ENCODE measurements around the gene PLA2G2F.

PLA2G2F gene

DNA sequence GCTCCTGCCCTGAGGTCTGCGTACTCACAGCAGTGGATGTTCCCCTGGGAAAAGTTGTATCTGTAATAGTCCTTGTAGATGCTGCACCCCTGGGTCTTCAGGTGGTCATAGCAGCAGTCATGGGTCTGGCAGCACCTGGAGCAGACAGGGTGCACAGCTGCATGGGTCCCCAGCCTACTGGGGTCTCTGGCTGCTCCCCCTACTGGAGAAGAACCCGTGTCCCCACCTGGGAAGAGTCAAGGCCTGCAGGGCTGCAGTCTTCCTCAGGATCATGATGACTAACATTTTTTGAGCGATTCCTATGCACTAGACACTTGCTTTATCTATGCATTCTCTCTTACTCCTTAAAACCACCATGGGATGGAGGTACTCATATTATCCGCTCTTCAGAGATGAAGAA, 23.6 kb upstream of the PLA2G2F start:
- Histone ChIP-seq H3K36me3 (ENCODE audit: control insufficient read depth, insufficient read depth, low read length) (no peaks in the 10 kb centered on the region), H3K27me3 (ENCODE audit: control insufficient read depth, insufficient read depth, low read length) (no peaks in the 10 kb centered on the region), H3K4me3 (ENCODE audit: low read depth, low read length) (no peak overlapping the region), H3K9ac (ENCODE audit: low read depth, low read length) (no peak overlapping the region), H3K27ac (ENCODE audit: low read depth, low read length) (no peak overlapping the region), H3K4me1 (ENCODE audit: control insufficient read depth, insufficient read depth, low read length) (peaks cover 4% of the 10 kb centered on the region; the same call in 1 of the 2 replicates), H3K9me3 (ENCODE audit: control insufficient read depth, insufficient read depth, low read length) (no peaks in the 10 kb centered on the region)

DNA sequence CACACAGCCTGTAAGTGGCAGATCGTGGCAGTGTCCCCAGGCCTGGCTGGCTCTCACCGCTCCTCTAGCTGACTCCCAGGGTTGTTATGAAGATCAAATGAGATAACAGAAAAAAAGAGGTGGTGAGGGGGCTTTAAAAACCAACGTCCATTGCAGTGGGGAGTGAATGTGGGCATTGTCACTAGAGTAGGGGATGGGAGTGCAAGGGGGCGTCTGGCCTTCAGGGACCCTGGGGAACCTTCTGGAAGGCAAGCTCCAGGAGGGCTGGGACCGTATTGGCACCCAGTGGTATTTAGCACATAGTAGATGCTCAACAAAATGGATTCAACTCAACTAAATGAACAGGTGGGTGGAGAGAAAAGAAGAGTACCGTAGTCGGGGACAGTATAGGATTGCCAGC, 23.2 kb upstream of the PLA2G2F start:
- no peaks in the 10 kb centered on the region for H3K9me3 ChIP-seq (ENCODE audit: control insufficient read depth, insufficient read depth, low read length)
- no peaks in the 10 kb centered on the region for H3K36me3 ChIP-seq (ENCODE audit: control insufficient read depth, insufficient read depth, low read length)
- H3K4me1 ChIP-seq (ENCODE audit: control insufficient read depth, insufficient read depth, low read length): peaks cover 4% of the 10 kb centered on the region; the same call in 1 of the 2 replicates
- no peak overlapping the region for H3K9ac ChIP-seq (ENCODE audit: low read depth, low read length)
- H3K27me3 ChIP-seq (ENCODE audit: control insufficient read depth, insufficient read depth, low read length): no peaks in the 10 kb centered on the region
- no peak overlapping the region for H3K27ac ChIP-seq (ENCODE audit: low read depth, low read length)
- no peak overlapping the region for H3K4me3 ChIP-seq (ENCODE audit: low read depth, low read length)

DNA sequence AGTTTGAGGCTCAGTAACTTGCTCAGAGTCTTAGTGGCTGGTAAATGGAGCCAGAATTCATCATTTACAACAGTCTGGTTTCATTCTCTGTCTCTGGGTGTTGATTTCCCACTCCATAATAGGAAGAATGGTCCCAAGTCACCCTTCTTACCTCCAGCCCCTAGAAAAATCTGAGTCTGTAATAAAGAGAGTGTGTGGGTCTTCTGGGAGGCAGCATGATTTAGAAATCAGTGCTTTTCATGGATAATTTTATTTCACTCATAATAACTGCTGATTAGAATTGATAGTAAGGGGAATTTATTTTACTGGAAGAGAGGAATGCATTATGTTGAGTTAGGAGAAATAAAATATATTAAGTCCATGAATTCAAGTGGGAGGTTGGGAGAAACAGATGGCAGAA, 21.9 kb upstream of the PLA2G2F start:
- H3K27me3 ChIP-seq (ENCODE audit: control insufficient read depth, insufficient read depth, low read length): no peaks in the 10 kb centered on the region

DNA sequence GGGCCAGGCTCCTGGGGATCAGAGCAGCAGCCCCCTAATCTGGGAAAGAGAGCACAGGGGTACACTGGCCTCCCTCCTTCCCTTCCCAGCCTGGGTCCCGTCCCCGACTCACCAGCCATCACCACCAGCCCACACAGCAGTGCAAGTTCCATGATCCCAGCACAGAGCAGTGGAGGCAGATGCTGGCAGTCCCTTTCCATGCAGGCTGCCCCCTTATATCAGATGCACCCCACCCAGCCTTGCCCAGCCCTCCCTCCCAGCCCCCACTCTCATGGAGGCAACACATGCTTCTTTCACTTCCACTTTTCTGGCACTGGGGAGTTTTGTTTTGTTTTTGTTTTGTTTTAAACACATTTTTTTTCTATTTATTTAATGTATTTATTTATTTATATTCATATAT, 19.8 kb upstream of the PLA2G2F start, which contains the start of gene PLA2G2D:
Gene PLA2G2D, minus strand, starts transcription at position 190 of the 400 bp plus-strand sequence. Its CDS starts 38 bp downstream, at position 152.
- H3K36me3 ChIP-seq (ENCODE audit: control insufficient read depth, insufficient read depth, low read length): no peaks in the 10 kb centered on the region
- no peak within 1 kb of the TSS for H3K9ac ChIP-seq (ENCODE audit: low read depth, low read length)
- no peak within 1 kb of the TSS for H3K4me3 ChIP-seq (ENCODE audit: low read depth, low read length)
- peaks cover 3% of the 10 kb centered on the region; the same call in 1 of the 2 replicates for H3K4me1 ChIP-seq (ENCODE audit: control insufficient read depth, insufficient read depth, low read length)
- H3K9me3 ChIP-seq (ENCODE audit: control insufficient read depth, insufficient read depth, low read length): no peaks in the 10 kb centered on the region
- H3K27me3 ChIP-seq (ENCODE audit: control insufficient read depth, insufficient read depth, low read length): no peaks in the 10 kb centered on the region
- no peak within 1 kb of the TSS for H3K27ac ChIP-seq (ENCODE audit: low read depth, low read length)

More for the DNA sequence above, 21.9 kb upstream of the PLA2G2F start:
- Histone ChIP-seq H3K4me1 (ENCODE audit: control insufficient read depth, insufficient read depth, low read length) (peaks cover 4% of the 10 kb centered on the region; the same call in 1 of the 2 replicates), H3K9me3 (ENCODE audit: control insufficient read depth, insufficient read depth, low read length) (no peaks in the 10 kb centered on the region), H3K36me3 (ENCODE audit: control insufficient read depth, insufficient read depth, low read length) (no peaks in the 10 kb centered on the region), H3K27ac (ENCODE audit: low read depth, low read length) (no peak overlapping the region), H3K4me3 (ENCODE audit: low read depth, low read length) (no peak overlapping the region), H3K9ac (ENCODE audit: low read depth, low read length) (no peak overlapping the region)

DNA sequence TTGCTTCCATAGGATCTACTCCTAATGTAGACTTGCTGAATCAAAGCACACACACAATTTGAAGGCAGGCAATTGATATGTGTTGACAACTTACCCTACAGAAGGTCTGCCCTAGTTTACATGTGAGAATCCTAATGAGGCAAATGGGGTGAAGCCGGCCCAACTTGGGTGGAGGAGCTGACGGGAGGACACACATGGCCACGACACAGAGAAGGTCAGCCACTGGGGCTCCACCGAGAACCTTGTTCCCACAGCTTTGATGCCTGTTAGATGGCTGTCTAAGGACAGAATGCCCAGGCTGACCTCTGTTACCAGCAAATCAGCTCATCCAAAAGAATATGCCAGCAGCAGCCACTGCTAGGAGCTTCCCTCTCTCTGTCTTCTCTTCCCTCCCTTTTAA, 18.3 kb upstream of the PLA2G2F start:
- no peaks in the 10 kb centered on the region for H3K9me3 ChIP-seq (ENCODE audit: control insufficient read depth, insufficient read depth, low read length)
- H3K36me3 ChIP-seq (ENCODE audit: control insufficient read depth, insufficient read depth, low read length): no peaks in the 10 kb centered on the region
- H3K27ac ChIP-seq (ENCODE audit: low read depth, low read length): no peak overlapping the region
- no peak overlapping the region for H3K9ac ChIP-seq (ENCODE audit: low read depth, low read length)
- H3K4me1 ChIP-seq (ENCODE audit: control insufficient read depth, insufficient read depth, low read length): no peaks in the 10 kb centered on the region
- H3K4me3 ChIP-seq (ENCODE audit: low read depth, low read length): no peak overlapping the region
- no peaks in the 10 kb centered on the region for H3K27me3 ChIP-seq (ENCODE audit: control insufficient read depth, insufficient read depth, low read length)

DNA sequence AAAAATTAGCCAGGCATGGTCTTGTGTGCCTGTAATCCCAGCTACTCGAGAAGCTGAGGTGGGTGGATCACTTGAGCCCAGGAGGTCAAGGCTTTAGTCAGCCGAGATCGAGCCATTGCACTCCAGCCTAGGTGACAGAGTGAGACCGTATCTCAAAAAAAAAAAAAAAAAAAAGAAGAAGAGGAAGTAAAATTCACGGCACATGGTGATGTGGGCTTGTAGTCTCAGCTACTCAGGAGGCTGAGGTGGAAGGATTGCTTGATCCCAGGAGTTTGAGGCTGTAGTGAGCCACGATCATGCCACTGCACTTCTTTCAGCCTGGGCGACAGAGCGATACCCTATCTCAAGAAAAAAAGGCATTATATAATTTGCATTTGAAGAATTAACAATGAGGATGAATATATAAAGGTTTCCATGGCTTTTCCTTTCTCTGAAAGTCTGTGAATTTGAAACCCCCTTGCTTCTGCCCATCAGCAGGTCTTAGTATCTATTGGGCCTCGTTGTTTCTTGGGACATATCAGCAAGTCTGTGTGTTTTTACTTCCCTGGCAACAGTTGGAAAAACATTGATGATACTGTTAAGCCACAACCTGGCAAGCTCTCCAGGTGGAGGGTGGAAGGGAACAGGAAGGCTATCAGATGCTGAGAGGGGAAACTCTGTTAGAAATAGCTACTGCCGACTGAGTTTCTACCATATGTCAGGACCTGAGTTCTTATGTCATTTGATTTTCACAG, 15.2 kb upstream of the PLA2G2F start:
- H3K36me3 ChIP-seq (ENCODE audit: control insufficient read depth, insufficient read depth, low read length): no peaks in the 10 kb centered on the region
- no peak overlapping the region for H3K9ac ChIP-seq (ENCODE audit: low read depth, low read length)
- no peak overlapping the region for H3K27ac ChIP-seq (ENCODE audit: low read depth, low read length)
- no peaks in the 10 kb centered on the region for H3K4me1 ChIP-seq (ENCODE audit: control insufficient read depth, insufficient read depth, low read length)
- no peak overlapping the region for H3K4me3 ChIP-seq (ENCODE audit: low read depth, low read length)
- H3K27me3 ChIP-seq (ENCODE audit: control insufficient read depth, insufficient read depth, low read length): no peaks in the 10 kb centered on the region
- no peaks in the 10 kb centered on the region for H3K9me3 ChIP-seq (ENCODE audit: control insufficient read depth, insufficient read depth, low read length)

DNA sequence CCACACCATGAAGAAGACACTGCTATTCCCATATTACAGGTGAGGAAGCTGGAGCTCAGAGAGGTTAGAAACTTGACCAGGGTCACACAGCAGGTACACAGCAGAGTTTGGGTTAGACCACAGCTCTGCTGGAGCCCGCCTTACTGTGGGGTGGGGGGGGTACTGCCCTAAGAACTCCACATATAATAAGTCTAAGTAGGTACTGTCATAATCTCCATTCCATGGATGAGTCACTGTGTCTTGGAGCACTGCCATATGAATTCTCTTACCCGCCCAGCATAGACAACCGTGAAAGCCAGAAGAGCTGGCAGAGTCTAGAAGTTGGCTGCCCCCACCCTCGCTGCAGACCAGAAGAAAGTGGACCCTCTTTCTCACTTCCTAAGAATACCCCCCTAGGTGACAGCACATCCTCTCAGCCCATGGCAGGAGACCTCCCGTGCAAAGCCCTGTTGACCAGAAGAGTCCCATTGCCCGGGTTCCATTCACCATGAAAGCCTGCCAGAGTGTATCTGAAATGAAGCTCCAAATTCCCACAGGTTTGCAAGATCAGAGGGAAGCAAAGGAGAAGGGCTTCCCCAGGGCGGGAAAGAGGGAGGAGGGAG, 14.6 kb upstream of the PLA2G2F start:
- Histone ChIP-seq H3K36me3 (ENCODE audit: control insufficient read depth, insufficient read depth, low read length) (no peaks in the 10 kb centered on the region), H3K27ac (ENCODE audit: low read depth, low read length) (no peak overlapping the region), H3K9ac (ENCODE audit: low read depth, low read length) (no peak overlapping the region), H3K4me1 (ENCODE audit: control insufficient read depth, insufficient read depth, low read length) (no peaks in the 10 kb centered on the region), H3K9me3 (ENCODE audit: control insufficient read depth, insufficient read depth, low read length) (peaks cover 3% of the 10 kb centered on the region; the same call in 1 of the 2 replicates), H3K27me3 (ENCODE audit: control insufficient read depth, insufficient read depth, low read length) (no peaks in the 10 kb centered on the region), H3K4me3 (ENCODE audit: low read depth, low read length) (no peak overlapping the region)

DNA sequence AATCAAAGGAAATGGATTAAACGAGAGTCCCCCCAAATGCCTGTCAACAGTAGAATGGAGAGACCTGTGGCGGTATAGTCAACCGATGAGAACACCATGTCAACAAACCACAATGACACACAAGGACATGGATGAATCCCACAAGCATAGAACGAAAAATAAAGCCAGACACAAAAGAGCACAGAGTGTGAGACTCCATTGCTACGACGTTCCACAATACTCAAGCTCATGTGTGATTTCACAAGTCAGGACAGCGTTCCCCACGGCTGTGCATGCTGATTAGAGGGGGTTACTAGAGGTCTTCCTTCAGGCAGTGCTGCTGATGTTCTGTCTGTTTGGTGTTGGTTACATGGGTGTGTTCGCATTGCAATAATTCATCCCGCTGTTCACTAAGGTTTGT, 14.0 kb upstream of the PLA2G2F start:
- Histone ChIP-seq H3K4me3 (ENCODE audit: low read depth, low read length) (no peak overlapping the region), H3K27me3 (ENCODE audit: control insufficient read depth, insufficient read depth, low read length) (no peaks in the 10 kb centered on the region), H3K27ac (ENCODE audit: low read depth, low read length) (no peak overlapping the region), H3K4me1 (ENCODE audit: control insufficient read depth, insufficient read depth, low read length) (no peaks in the 10 kb centered on the region), H3K9me3 (ENCODE audit: control insufficient read depth, insufficient read depth, low read length) (peaks cover 3% of the 10 kb centered on the region; the same call in 1 of the 2 replicates), H3K9ac (ENCODE audit: low read depth, low read length) (no peak overlapping the region), H3K36me3 (ENCODE audit: control insufficient read depth, insufficient read depth, low read length) (no peaks in the 10 kb centered on the region)

DNA sequence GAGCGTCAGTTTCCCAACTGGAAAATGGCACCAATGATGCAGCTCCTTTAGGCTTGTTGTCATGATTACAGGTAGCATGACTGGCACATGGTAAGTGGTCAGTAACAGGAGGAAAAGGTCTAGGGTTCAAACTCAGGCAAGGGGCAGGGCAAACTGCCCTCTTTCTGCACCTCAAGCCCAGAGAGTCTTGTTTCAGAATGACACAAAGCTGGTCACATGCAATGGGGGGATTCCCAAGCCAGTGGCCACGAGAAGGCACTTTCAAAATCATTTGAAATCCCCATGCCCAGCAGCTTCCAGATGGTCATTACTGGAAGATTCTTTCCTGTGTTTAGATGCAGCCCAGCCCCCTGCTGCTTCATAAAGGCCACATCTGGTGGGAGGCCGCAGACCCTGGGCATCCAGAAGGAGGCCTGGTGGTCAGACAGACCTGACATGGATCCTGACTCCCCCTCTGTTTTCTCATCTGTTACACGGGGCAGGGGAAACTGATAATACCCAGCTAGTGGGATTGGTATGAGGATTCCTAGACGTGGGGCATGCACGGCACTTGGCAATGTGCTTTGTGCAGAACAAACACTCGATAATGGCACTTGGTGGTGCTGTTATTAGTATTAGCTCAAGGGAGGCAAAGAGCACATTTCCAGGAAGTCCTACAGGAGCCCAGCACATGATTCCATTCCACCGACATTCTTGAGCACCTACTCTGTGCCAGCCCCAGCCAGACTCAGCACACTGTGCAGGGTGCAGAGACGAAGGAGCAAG, 12.9 kb upstream of the PLA2G2F start:
- Histone ChIP-seq H3K27me3 (ENCODE audit: control insufficient read depth, insufficient read depth, low read length) (no peaks in the 10 kb centered on the region), H3K36me3 (ENCODE audit: control insufficient read depth, insufficient read depth, low read length) (no peaks in the 10 kb centered on the region), H3K27ac (ENCODE audit: low read depth, low read length) (no peak overlapping the region), H3K9me3 (ENCODE audit: control insufficient read depth, insufficient read depth, low read length) (peaks cover 3% of the 10 kb centered on the region; the same call in 1 of the 2 replicates), H3K4me3 (ENCODE audit: low read depth, low read length) (no peak overlapping the region), H3K9ac (ENCODE audit: low read depth, low read length) (no peak overlapping the region), H3K4me1 (ENCODE audit: control insufficient read depth, insufficient read depth, low read length) (no peaks in the 10 kb centered on the region)

DNA sequence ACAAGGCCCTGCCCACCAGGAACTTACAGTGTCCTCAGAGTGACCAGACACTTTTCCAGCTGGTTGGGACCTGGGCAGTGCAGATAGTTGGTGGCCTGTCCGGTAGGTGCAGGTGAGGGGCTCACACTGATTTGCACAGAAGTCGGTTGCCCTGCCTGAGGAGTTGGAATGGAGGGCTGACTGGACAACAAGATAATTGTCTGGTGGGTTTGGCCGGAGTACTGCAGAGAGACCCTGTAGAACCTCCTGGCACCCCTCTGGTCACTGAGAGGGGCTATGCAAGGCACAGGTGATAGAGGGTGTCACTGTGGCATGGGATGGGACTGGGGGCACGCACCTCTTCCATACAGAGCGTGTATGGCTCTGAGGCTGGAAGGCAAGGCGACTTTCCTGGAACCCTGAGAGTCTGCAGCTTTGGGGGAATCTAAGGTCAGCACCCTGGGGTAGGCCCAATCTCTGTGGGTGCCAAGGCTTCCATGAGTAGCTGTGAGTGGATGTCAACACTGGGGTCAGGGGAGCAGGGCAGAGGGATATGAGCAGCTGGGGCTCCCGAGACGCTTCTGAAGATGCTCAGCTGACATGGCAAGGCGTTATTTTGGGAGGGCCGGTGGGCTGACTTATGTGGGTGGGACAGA, 12.2 kb upstream of the PLA2G2F start:
- H3K9me3 ChIP-seq (ENCODE audit: control insufficient read depth, insufficient read depth, low read length): peaks cover 3% of the 10 kb centered on the region; the same call in 1 of the 2 replicates
- H3K27me3 ChIP-seq (ENCODE audit: control insufficient read depth, insufficient read depth, low read length): no peaks in the 10 kb centered on the region
- no peak overlapping the region for H3K27ac ChIP-seq (ENCODE audit: low read depth, low read length)
- no peak overlapping the region for H3K4me3 ChIP-seq (ENCODE audit: low read depth, low read length)
- H3K9ac ChIP-seq (ENCODE audit: low read depth, low read length): no peak overlapping the region
- no peaks in the 10 kb centered on the region for H3K4me1 ChIP-seq (ENCODE audit: control insufficient read depth, insufficient read depth, low read length)
- H3K36me3 ChIP-seq (ENCODE audit: control insufficient read depth, insufficient read depth, low read length): no peaks in the 10 kb centered on the region

Measured in HUES48 (cell line).